ENCODE data around the gene CYTH3. TPM values are rescaled to one million over a fixed set of nuclear protein-coding genes. Genes with fewer than 3 reads are reported as not detected.

Gene CYTH3
- total RNA-seq, 1 donor from 2014 or later, result 17.2 TPM

GRCh38 chr7:6268907-6269306 is 3.5 kb downstream of the CYTH3 start:
- H3K4me3 Mint-ChIP-seq (ENCODE audit: low read depth), result no peak overlapping the region
- H3K36me3 Mint-ChIP-seq (ENCODE audit: insufficient read depth), result no peaks in the 10 kb centered on the region
- DNase-seq (ENCODE audit: low spot score, unreplicated experiment), result no peak
- H3K27me3 Mint-ChIP-seq, result peaks cover 28% of the 10 kb centered on the region
- TF ChIP-seq CTCF (IDR thresholded peaks at IDR 0.05; ENCODE audit: unreplicated experiment), result no peak
- no peaks in the 10 kb centered on the region for H3K9me3 Mint-ChIP-seq (ENCODE audit: low read depth)
- no peak overlapping the region for H3K27ac Mint-ChIP-seq
- H3K4me1 Mint-ChIP-seq (ENCODE audit: low read depth), result peaks cover 31% of the 10 kb centered on the region

- DNase-seq (ENCODE audit: low spot score, unreplicated experiment), result no peak
- TF ChIP-seq CTCF (IDR thresholded peaks at IDR 0.05; ENCODE audit: unreplicated experiment), result no peak
- H3K4me1 Mint-ChIP-seq (ENCODE audit: low read depth), result peaks cover 35% of the 10 kb centered on the region
- no peaks in the 10 kb centered on the region for H3K36me3 Mint-ChIP-seq (ENCODE audit: insufficient read depth)
- H3K4me3 Mint-ChIP-seq (ENCODE audit: low read depth), result no peak overlapping the region
- peaks cover 23% of the 10 kb centered on the region for H3K27me3 Mint-ChIP-seq
- H3K27ac Mint-ChIP-seq, result no peak overlapping the region
- no peaks in the 10 kb centered on the region for H3K9me3 Mint-ChIP-seq (ENCODE audit: low read depth)
These were observed 4.2 kb downstream of the CYTH3 start for GRCh38 chr7:6268023-6268900.

GRCh38 chr7:6266699-6267098 is 5.7 kb downstream of the CYTH3 start:
- H3K4me3 Mint-ChIP-seq (ENCODE audit: low read depth), result no peak overlapping the region
- no peak overlapping the region for H3K27ac Mint-ChIP-seq
- H3K9me3 Mint-ChIP-seq (ENCODE audit: low read depth), result no peaks in the 10 kb centered on the region
- DNase-seq (ENCODE audit: low spot score, unreplicated experiment), result no peak
- TF ChIP-seq CTCF (IDR thresholded peaks at IDR 0.05; ENCODE audit: unreplicated experiment), result no peak
- peaks cover 40% of the 10 kb centered on the region for H3K4me1 Mint-ChIP-seq (ENCODE audit: low read depth)
- H3K36me3 Mint-ChIP-seq (ENCODE audit: insufficient read depth), result no peaks in the 10 kb centered on the region
- peaks cover 18% of the 10 kb centered on the region for H3K27me3 Mint-ChIP-seq

- Mint-ChIP-seq H3K4me3 (ENCODE audit: low read depth) (no peak overlapping the region), H3K27me3 (no peaks in the 10 kb centered on the region), H3K36me3 (ENCODE audit: insufficient read depth) (no peaks in the 10 kb centered on the region), H3K27ac (no peak overlapping the region), H3K9me3 (ENCODE audit: low read depth) (no peaks in the 10 kb centered on the region), H3K4me1 (ENCODE audit: low read depth) (peaks cover 30% of the 10 kb centered on the region)
- DNase-seq (ENCODE audit: low spot score, unreplicated experiment), result no peak
- no peak for TF ChIP-seq CTCF (IDR thresholded peaks at IDR 0.05; ENCODE audit: unreplicated experiment)
These were observed 10.2 kb downstream of the CYTH3 start for GRCh38 chr7:6262221-6262620.

- no peak overlapping the region for H3K27ac Mint-ChIP-seq
- no peak for TF ChIP-seq CTCF (IDR thresholded peaks at IDR 0.05; ENCODE audit: unreplicated experiment)
- no peaks in the 10 kb centered on the region for H3K9me3 Mint-ChIP-seq (ENCODE audit: low read depth)
- no peaks in the 10 kb centered on the region for H3K36me3 Mint-ChIP-seq (ENCODE audit: insufficient read depth)
- H3K27me3 Mint-ChIP-seq, result no peaks in the 10 kb centered on the region
- no peak overlapping the region for H3K4me3 Mint-ChIP-seq (ENCODE audit: low read depth)
- no peak for DNase-seq (ENCODE audit: low spot score, unreplicated experiment)
- peaks cover 33% of the 10 kb centered on the region for H3K4me1 Mint-ChIP-seq (ENCODE audit: low read depth)
These were observed 10.7 kb downstream of the CYTH3 start for GRCh38 chr7:6261699-6262098.
